Measurements from ENCODE around the gene MAGED4B. TPM values are rescaled to one million over a fixed set of nuclear protein-coding genes. Genes with fewer than 3 reads are reported as not detected.
"Not testable (repeated sequence)": the region's sequence is repeated elsewhere in the genome, so short reads cannot be mapped to it uniquely, and the experiment has no call there.

The MAGED4B gene
- total RNA-seq: 0.18 and 0.73 TPM in 2 replicates

DNA sequence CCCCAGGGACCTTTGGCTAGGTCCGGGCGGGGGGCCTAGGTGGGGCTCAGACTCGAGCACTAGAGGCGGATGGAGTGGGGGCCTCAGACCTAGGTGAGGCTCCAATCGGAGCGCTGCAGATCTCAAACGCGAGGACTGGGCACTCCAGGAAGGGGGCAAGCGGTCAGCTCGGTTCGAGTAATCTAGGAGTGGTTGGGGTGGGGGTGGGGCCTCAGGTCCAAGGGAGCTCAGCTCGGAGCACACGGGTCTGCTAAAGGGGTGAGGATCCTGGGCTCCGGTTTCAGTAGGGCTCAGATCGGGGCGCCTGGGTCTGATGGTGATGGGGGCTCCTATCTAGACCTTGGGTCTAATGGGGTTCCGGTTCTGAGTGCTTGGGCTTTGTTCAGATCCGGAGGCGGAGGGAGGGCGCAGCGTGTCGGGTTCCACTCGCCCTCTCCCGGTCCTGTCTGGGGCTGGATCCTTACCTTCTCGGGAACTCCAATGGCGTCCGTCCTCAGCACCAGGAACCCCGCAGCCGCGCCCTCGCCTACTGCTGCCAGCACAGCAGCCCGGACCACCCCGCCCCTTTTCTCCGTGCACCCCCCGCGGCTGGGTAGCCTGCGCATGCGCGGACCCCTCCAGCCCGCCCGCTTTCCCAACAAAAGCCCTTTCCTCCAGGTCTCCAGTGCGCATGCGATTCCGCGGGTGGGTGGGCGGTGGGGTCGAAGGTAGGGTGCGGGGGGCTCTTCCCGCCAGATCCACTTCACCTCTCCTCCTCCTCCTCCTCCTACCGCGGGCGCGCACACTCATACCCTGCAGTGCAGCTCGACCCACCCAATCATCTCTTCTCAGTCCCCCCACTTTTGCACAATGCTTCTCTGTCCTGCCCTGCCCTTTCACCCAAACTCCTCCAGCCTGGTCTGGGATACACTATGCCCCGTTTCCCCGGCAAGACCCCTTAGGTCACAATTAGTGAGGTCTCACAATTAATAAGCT, at the start of gene MAGED4B:
MAGED4B (minus strand) TSS at position 518 of the 975 bp plus-strand sequence. CDS start 1,011 bp downstream, outside the sequence.
- H3K27me3 Mint-ChIP-seq (ENCODE audit: low read depth); H3K9me3 Mint-ChIP-seq; intact Hi-C loops (cut with micrococcal nuclease); H3K36me3 Mint-ChIP-seq (ENCODE audit: low read depth); H3K4me3 Mint-ChIP-seq (ENCODE audit: low read depth); H3K4me1 Mint-ChIP-seq (ENCODE audit: low read depth); H3K27ac Mint-ChIP-seq; DNase-seq (ENCODE audit: low spot score): not testable (repeated sequence)

- intact Hi-C loops (cut with micrococcal nuclease): no loop called here
- Mint-ChIP-seq H3K27ac (no peak overlapping the region), H3K36me3 (ENCODE audit: low read depth) (no peaks in the 10 kb centered on the region), H3K4me3 (ENCODE audit: low read depth) (no peak overlapping the region), H3K27me3 (ENCODE audit: low read depth) (no peaks in the 10 kb centered on the region), H3K9me3 (no peaks in the 10 kb centered on the region), H3K4me1 (ENCODE audit: low read depth) (no peaks in the 10 kb centered on the region)
- DNase-seq (ENCODE audit: low spot score): no peak
These were observed 49.3 kb upstream of the MAGED4B start for GRCh38 chrX:52118262-52118661.

DNA sequence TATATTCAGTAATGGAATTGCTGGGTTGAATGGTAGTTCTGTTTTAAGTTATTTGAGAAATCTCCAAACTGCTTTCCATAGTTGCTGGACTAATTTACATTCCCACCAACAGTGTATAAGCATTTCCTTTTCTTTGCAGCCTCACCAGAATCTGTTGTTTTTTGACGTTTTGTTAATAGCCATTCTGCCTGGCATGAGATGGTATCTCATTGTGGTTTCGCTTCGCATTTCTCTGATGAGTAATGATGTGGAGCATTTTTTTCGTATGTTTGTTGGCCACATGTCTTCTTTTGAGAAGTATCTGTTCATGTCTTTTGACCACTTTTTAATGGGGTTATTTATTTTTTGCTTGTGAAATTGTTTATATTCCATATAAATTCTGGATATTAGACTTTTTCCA, 13.6 kb upstream of the MAGED4B start:
- no peak overlapping the region for H3K27ac Mint-ChIP-seq
- no peak for DNase-seq (ENCODE audit: low spot score)
- H3K9me3 Mint-ChIP-seq: no peaks in the 10 kb centered on the region
- intact Hi-C loops (cut with micrococcal nuclease): no loop called here
- H3K36me3 Mint-ChIP-seq (ENCODE audit: low read depth): no peaks in the 10 kb centered on the region
- H3K4me1 Mint-ChIP-seq (ENCODE audit: low read depth): no peaks in the 10 kb centered on the region
- peaks cover 8% of the 10 kb centered on the region for H3K27me3 Mint-ChIP-seq (ENCODE audit: low read depth)
- no peak overlapping the region for H3K4me3 Mint-ChIP-seq (ENCODE audit: low read depth)

DNA sequence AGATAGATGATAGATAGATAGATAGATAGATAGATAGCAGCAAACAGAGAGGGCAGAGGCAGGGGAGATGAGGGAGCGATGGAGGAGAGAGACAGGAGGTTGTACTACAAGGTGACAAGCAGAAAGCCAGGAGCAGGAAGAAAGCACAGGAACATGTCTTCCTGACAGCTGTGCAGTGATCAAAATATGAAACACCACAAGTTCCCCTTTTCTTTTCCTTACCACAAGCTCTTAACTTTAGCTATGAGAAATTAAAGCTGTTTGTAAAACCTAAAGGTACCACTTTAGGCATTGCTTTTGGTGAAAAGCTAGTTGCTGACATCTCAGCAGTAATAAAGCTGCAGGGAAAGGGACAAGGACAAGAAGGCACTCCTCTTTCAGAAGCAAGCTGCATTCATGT, 9.1 kb upstream of the MAGED4B start:
- no peak for DNase-seq (ENCODE audit: low spot score)
- intact Hi-C loops (cut with micrococcal nuclease): no loop called here
- no peaks in the 10 kb centered on the region for H3K4me1 Mint-ChIP-seq (ENCODE audit: low read depth)
- H3K36me3 Mint-ChIP-seq (ENCODE audit: low read depth): no peaks in the 10 kb centered on the region
- no peak overlapping the region for H3K4me3 Mint-ChIP-seq (ENCODE audit: low read depth)
- H3K27me3 Mint-ChIP-seq (ENCODE audit: low read depth): peaks cover 8% of the 10 kb centered on the region
- no peak overlapping the region for H3K27ac Mint-ChIP-seq
- H3K9me3 Mint-ChIP-seq: no peaks in the 10 kb centered on the region

DNA sequence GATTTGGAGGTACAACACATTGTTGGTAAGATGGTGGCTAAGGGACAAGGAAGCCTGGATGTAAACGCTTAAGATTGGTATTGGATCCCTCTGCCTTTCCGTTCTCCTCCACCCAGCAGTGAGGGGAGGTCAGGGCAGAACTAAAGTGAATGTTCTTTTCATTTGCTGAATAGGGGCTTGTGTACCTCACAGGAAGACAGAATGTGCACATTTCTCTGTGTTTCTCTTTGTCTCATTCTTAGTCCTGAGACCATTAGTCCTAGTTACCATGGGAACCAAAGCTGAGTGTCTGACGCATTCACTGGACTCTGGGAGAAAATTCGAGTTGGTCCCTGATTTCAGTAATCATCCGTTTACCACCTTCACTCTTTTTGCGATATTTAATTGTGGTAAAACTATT, 26.7 kb downstream of the MAGED4B start:
- H3K9me3 Mint-ChIP-seq; H3K27me3 Mint-ChIP-seq (ENCODE audit: low read depth); H3K27ac Mint-ChIP-seq; H3K36me3 Mint-ChIP-seq (ENCODE audit: low read depth); intact Hi-C loops (cut with micrococcal nuclease); DNase-seq (ENCODE audit: low spot score); H3K4me1 Mint-ChIP-seq (ENCODE audit: low read depth); H3K4me3 Mint-ChIP-seq (ENCODE audit: low read depth): not testable (repeated sequence)

- no peaks in the 10 kb centered on the region for H3K36me3 Mint-ChIP-seq (ENCODE audit: low read depth)
- DNase-seq (ENCODE audit: low spot score): no peak
- H3K4me3 Mint-ChIP-seq (ENCODE audit: low read depth): no peak overlapping the region
- no peak overlapping the region for H3K27ac Mint-ChIP-seq
- H3K4me1 Mint-ChIP-seq (ENCODE audit: low read depth): no peaks in the 10 kb centered on the region
- intact Hi-C loops (cut with micrococcal nuclease): no loop called here
- H3K27me3 Mint-ChIP-seq (ENCODE audit: low read depth): no peaks in the 10 kb centered on the region
- no peaks in the 10 kb centered on the region for H3K9me3 Mint-ChIP-seq
These were observed 34.8 kb downstream of the MAGED4B start for GRCh38 chrX:52034211-52034610.

GRCh38 chrX:52031371-52031770, 37.6 kb downstream of the MAGED4B start:
- Mint-ChIP-seq H3K4me3 (ENCODE audit: low read depth) (no peak overlapping the region), H3K27ac (no peak overlapping the region), H3K27me3 (ENCODE audit: low read depth) (no peaks in the 10 kb centered on the region), H3K36me3 (ENCODE audit: low read depth) (no peaks in the 10 kb centered on the region), H3K4me1 (ENCODE audit: low read depth) (no peaks in the 10 kb centered on the region), H3K9me3 (no peaks in the 10 kb centered on the region)
- no peak for DNase-seq (ENCODE audit: low spot score)
- intact Hi-C loops (cut with micrococcal nuclease): no loop called here

DNA sequence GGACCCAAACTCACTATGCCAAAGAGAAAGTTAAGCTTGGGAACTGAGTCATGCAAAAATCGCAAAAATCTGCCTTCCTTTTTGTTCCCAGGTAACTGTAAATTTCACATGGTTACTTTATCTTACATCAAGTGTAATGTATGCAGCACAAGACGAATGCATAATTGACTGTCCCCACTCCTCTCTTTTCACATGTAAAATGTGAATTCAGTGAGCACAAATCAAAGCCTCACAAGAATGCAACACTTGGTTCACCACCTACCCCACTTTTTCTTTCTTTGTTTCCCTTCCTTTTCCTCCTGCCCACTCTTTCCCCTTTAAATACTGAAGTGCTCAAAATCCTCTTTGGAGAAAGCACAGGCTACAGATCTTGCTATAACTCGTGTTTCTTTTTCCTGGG, 53.2 kb downstream of the MAGED4B start:
- no peaks in the 10 kb centered on the region for H3K36me3 Mint-ChIP-seq (ENCODE audit: low read depth)
- no peak overlapping the region for H3K4me3 Mint-ChIP-seq (ENCODE audit: low read depth)
- no peaks in the 10 kb centered on the region for H3K9me3 Mint-ChIP-seq
- intact Hi-C loops (cut with micrococcal nuclease): no loop called here
- no peaks in the 10 kb centered on the region for H3K4me1 Mint-ChIP-seq (ENCODE audit: low read depth)
- no peak for DNase-seq (ENCODE audit: low spot score)
- no peaks in the 10 kb centered on the region for H3K27me3 Mint-ChIP-seq (ENCODE audit: low read depth)
- no peak overlapping the region for H3K27ac Mint-ChIP-seq

Other genes with a start within 250 kb of the MAGED4B start
- gene MAGED1, start 175.6 kb downstream of the MAGED4B start, total RNA-seq: 45.5 and 46.5 TPM in 2 replicates
- gene MAGED4, start 115.7 kb upstream of the MAGED4B start, total RNA-seq: not detected in 2 replicates

Data from activated T-helper 2 cell treated with anti-CD3 and anti-CD28 coated beads, Interferon-gamma antibody, Interleukin-2, Interleukin-4, amounts not matched to agents 10 μg/mL and 5 μg/mL and 100 μg/mL, durations not matched to agents 14 hours and 24 hours and 36 hours (primary cell).